ENCODE results near the gene CLNK. TPM values are rescaled to one million over a fixed set of nuclear protein-coding genes. Genes with fewer than 3 reads are reported as not detected.

CLNK gene
- total RNA-seq, 1 experiment from 2014 or later: not detected

GRCh38 chr4:10584042-10584441 lies 100.5 kb downstream of the CLNK start:
- no peak overlapping the region for H3K4me2 ChIP-seq (ENCODE audit: low read depth, low read length, poor library complexity, severe bottlenecking)
- no peak overlapping the region for H3K4me3 ChIP-seq (ENCODE audit: low read length)
- DNase-seq: no peak
- no peaks in the 10 kb centered on the region for H3K27me3 ChIP-seq (ENCODE audit: low read length)
- H3K9me2 ChIP-seq (replicated peaks; ENCODE audit: insufficient read depth, low read length): no peaks in the 10 kb centered on the region
- H2AFZ ChIP-seq (ENCODE audit: low read length): no peak overlapping the region
- no peaks in the 10 kb centered on the region for H3K9me3 ChIP-seq (ENCODE audit: low read length)
- no peaks in the 10 kb centered on the region for H3K79me2 ChIP-seq (ENCODE audit: low read length)
- H3K9ac ChIP-seq (ENCODE audit: low read length): no peak overlapping the region
- no peak overlapping the region for H3K27ac ChIP-seq (ENCODE audit: low read length)
- H3K36me3 ChIP-seq (ENCODE audit: insufficient read depth, low read length): no peaks in the 10 kb centered on the region
- no peaks in the 10 kb centered on the region for H4K20me1 ChIP-seq (ENCODE audit: insufficient read depth, low read depth, low read length)
- no peaks in the 10 kb centered on the region for H3K4me1 ChIP-seq (ENCODE audit: low read length)

GRCh38 chr4:10582951-10583350 lies 101.6 kb downstream of the CLNK start:
- Histone ChIP-seq H3K36me3 (ENCODE audit: insufficient read depth, low read length) (no peaks in the 10 kb centered on the region), H3K79me2 (ENCODE audit: low read length) (no peaks in the 10 kb centered on the region), H3K4me2 (ENCODE audit: low read depth, low read length, poor library complexity, severe bottlenecking) (no peak overlapping the region), H3K4me1 (ENCODE audit: low read length) (no peaks in the 10 kb centered on the region), H2AFZ (ENCODE audit: low read length) (no peak overlapping the region), H3K9ac (ENCODE audit: low read length) (no peak overlapping the region), H3K9me2 (replicated peaks; ENCODE audit: insufficient read depth, low read length) (no peaks in the 10 kb centered on the region), H4K20me1 (ENCODE audit: insufficient read depth, low read depth, low read length) (no peaks in the 10 kb centered on the region), H3K9me3 (ENCODE audit: low read length) (no peaks in the 10 kb centered on the region), H3K4me3 (ENCODE audit: low read length) (no peak overlapping the region), H3K27me3 (ENCODE audit: low read length) (no peaks in the 10 kb centered on the region), H3K27ac (ENCODE audit: low read length) (no peak overlapping the region)
- DNase-seq: no peak

- Histone ChIP-seq H3K27me3 (ENCODE audit: low read length) (no peaks in the 10 kb centered on the region), H3K4me1 (ENCODE audit: low read length) (no peaks in the 10 kb centered on the region), H3K9me2 (replicated peaks; ENCODE audit: insufficient read depth, low read length) (no peaks in the 10 kb centered on the region), H3K27ac (ENCODE audit: low read length) (no peak overlapping the region), H3K79me2 (ENCODE audit: low read length) (no peaks in the 10 kb centered on the region), H3K4me3 (ENCODE audit: low read length) (no peak overlapping the region), H4K20me1 (ENCODE audit: insufficient read depth, low read depth, low read length) (no peaks in the 10 kb centered on the region), H2AFZ (ENCODE audit: low read length) (no peak overlapping the region), H3K9ac (ENCODE audit: low read length) (no peak overlapping the region), H3K36me3 (ENCODE audit: insufficient read depth, low read length) (no peaks in the 10 kb centered on the region), H3K9me3 (ENCODE audit: low read length) (no peaks in the 10 kb centered on the region), H3K4me2 (ENCODE audit: low read depth, low read length, poor library complexity, severe bottlenecking) (no peak overlapping the region)
- no peak for DNase-seq
Measured at GRCh38 chr4:10582059-10582686, 102.4 kb downstream of the CLNK start.

- Histone ChIP-seq H3K4me1 (ENCODE audit: low read length) (no peaks in the 10 kb centered on the region), H3K79me2 (ENCODE audit: low read length) (no peaks in the 10 kb centered on the region), H3K36me3 (ENCODE audit: insufficient read depth, low read length) (no peaks in the 10 kb centered on the region), H4K20me1 (ENCODE audit: insufficient read depth, low read depth, low read length) (no peaks in the 10 kb centered on the region), H3K9me2 (replicated peaks; ENCODE audit: insufficient read depth, low read length) (no peaks in the 10 kb centered on the region), H3K27me3 (ENCODE audit: low read length) (no peaks in the 10 kb centered on the region), H3K4me3 (ENCODE audit: low read length) (no peak overlapping the region), H3K27ac (ENCODE audit: low read length) (no peak overlapping the region), H3K9me3 (ENCODE audit: low read length) (no peaks in the 10 kb centered on the region), H3K4me2 (ENCODE audit: low read depth, low read length, poor library complexity, severe bottlenecking) (no peak overlapping the region), H3K9ac (ENCODE audit: low read length) (no peak overlapping the region), H2AFZ (ENCODE audit: low read length) (no peak overlapping the region)
- no peak for DNase-seq
Measured at GRCh38 chr4:10581022-10581421, 103.5 kb downstream of the CLNK start.

- Histone ChIP-seq H3K79me2 (ENCODE audit: low read length) (no peaks in the 10 kb centered on the region), H4K20me1 (ENCODE audit: insufficient read depth, low read depth, low read length) (no peaks in the 10 kb centered on the region), H3K36me3 (ENCODE audit: insufficient read depth, low read length) (no peaks in the 10 kb centered on the region), H3K4me2 (ENCODE audit: low read depth, low read length, poor library complexity, severe bottlenecking) (no peak overlapping the region), H3K9me3 (ENCODE audit: low read length) (no peaks in the 10 kb centered on the region), H2AFZ (ENCODE audit: low read length) (no peak overlapping the region), H3K4me3 (ENCODE audit: low read length) (no peak overlapping the region), H3K4me1 (ENCODE audit: low read length) (no peaks in the 10 kb centered on the region), H3K9ac (ENCODE audit: low read length) (no peak overlapping the region), H3K27ac (ENCODE audit: low read length) (no peak overlapping the region), H3K27me3 (ENCODE audit: low read length) (no peaks in the 10 kb centered on the region), H3K9me2 (replicated peaks; ENCODE audit: insufficient read depth, low read length) (no peaks in the 10 kb centered on the region)
- no peak for DNase-seq
Measured at GRCh38 chr4:10579648-10580047, 104.9 kb downstream of the CLNK start.

GRCh38 chr4:10577508-10578426 lies 106.8 kb downstream of the CLNK start:
- Histone ChIP-seq H3K9me2 (replicated peaks; ENCODE audit: insufficient read depth, low read length) (no peaks in the 10 kb centered on the region), H3K4me2 (ENCODE audit: low read depth, low read length, poor library complexity, severe bottlenecking) (no peak overlapping the region), H3K4me1 (ENCODE audit: low read length) (no peaks in the 10 kb centered on the region), H3K27me3 (ENCODE audit: low read length) (no peaks in the 10 kb centered on the region), H3K36me3 (ENCODE audit: insufficient read depth, low read length) (no peaks in the 10 kb centered on the region), H3K79me2 (ENCODE audit: low read length) (no peaks in the 10 kb centered on the region), H3K27ac (ENCODE audit: low read length) (no peak overlapping the region), H2AFZ (ENCODE audit: low read length) (no peak overlapping the region), H3K9ac (ENCODE audit: low read length) (no peak overlapping the region), H3K9me3 (ENCODE audit: low read length) (no peaks in the 10 kb centered on the region), H3K4me3 (ENCODE audit: low read length) (no peak overlapping the region), H4K20me1 (ENCODE audit: insufficient read depth, low read depth, low read length) (no peaks in the 10 kb centered on the region)
- no peak for DNase-seq

- Histone ChIP-seq H4K20me1 (ENCODE audit: insufficient read depth, low read depth, low read length) (no peaks in the 10 kb centered on the region), H3K27ac (ENCODE audit: low read length) (no peak overlapping the region), H3K79me2 (ENCODE audit: low read length) (no peaks in the 10 kb centered on the region), H3K27me3 (ENCODE audit: low read length) (no peaks in the 10 kb centered on the region), H3K4me2 (ENCODE audit: low read depth, low read length, poor library complexity, severe bottlenecking) (no peak overlapping the region), H3K4me1 (ENCODE audit: low read length) (no peaks in the 10 kb centered on the region), H2AFZ (ENCODE audit: low read length) (no peak overlapping the region), H3K4me3 (ENCODE audit: low read length) (no peak overlapping the region), H3K9ac (ENCODE audit: low read length) (no peak overlapping the region), H3K9me2 (replicated peaks; ENCODE audit: insufficient read depth, low read length) (no peaks in the 10 kb centered on the region), H3K9me3 (ENCODE audit: low read length) (no peaks in the 10 kb centered on the region), H3K36me3 (ENCODE audit: insufficient read depth, low read length) (no peaks in the 10 kb centered on the region)
- no peak for DNase-seq
Measured at GRCh38 chr4:10577018-10577417, 107.5 kb downstream of the CLNK start.

GRCh38 chr4:10576236-10576635 lies 108.3 kb downstream of the CLNK start:
- Histone ChIP-seq H3K79me2 (ENCODE audit: low read length) (no peaks in the 10 kb centered on the region), H3K27me3 (ENCODE audit: low read length) (no peaks in the 10 kb centered on the region), H2AFZ (ENCODE audit: low read length) (no peak overlapping the region), H3K4me3 (ENCODE audit: low read length) (no peak overlapping the region), H3K4me2 (ENCODE audit: low read depth, low read length, poor library complexity, severe bottlenecking) (no peak overlapping the region), H3K27ac (ENCODE audit: low read length) (no peak overlapping the region), H3K36me3 (ENCODE audit: insufficient read depth, low read length) (no peaks in the 10 kb centered on the region), H3K9me2 (replicated peaks; ENCODE audit: insufficient read depth, low read length) (no peaks in the 10 kb centered on the region), H4K20me1 (ENCODE audit: insufficient read depth, low read depth, low read length) (no peaks in the 10 kb centered on the region), H3K9me3 (ENCODE audit: low read length) (no peaks in the 10 kb centered on the region), H3K4me1 (ENCODE audit: low read length) (no peaks in the 10 kb centered on the region), H3K9ac (ENCODE audit: low read length) (no peak overlapping the region)
- no peak for DNase-seq
